Ovary (tissue), 3 donors: ENCODE measurements around the gene SMYD5.

Experiments used
- EP300 ChIP-seq: sonication (generic); formaldehyde crosslinking; IDR thresholded peaks from one replicate; pipeline ENCODE4 v1.6.1; 2017; ENCODE audit warnings: antibody characterized with exemption
- POLR2A ChIP-seq: fragments of 450-650 bp; IDR thresholded peaks from one replicate; pipeline ENCODE4 v1.6.1; 2017; ENCODE audit warnings: antibody characterized with exemption, mild to moderate bottlenecking, moderate library complexity
- TF ChIP-seq, protein P1 (sequence below), 3 donors: fragments of 450-650 bp in 2 of 3; fragments of 200-600 bp in 1 of 3; IDR thresholded peaks; one replicate each; pipeline versions ENCODE4 v1.5.1 to v1.8.0; 2016 to 2022; ENCODE audit warnings: antibody characterized with exemption in 3 of 3, mild to moderate bottlenecking in 1 of 3
- donor health status: DM: no; HTN: no; CAD: no.

DNA sequence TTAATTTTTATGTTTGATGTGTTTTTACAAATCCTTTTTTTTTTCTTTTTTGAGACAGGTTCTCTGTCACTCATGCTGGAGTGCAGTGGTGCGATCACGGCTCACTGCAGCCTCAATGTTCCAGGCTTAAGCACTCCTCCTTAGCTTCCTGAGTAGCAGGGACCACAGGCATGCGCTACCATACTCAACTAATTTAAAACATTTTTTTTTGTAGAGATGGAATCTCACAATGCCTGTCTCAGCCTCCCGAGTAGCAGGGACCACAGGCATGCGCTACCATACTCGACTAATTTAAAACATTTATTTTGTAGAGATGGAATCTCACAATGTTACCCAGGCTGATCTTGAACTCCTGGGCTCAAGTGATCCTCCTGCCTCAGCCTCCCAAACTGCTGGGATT, 8.4 kb upstream of the SMYD5 start:
- TF ChIP-seq, protein P1, sequence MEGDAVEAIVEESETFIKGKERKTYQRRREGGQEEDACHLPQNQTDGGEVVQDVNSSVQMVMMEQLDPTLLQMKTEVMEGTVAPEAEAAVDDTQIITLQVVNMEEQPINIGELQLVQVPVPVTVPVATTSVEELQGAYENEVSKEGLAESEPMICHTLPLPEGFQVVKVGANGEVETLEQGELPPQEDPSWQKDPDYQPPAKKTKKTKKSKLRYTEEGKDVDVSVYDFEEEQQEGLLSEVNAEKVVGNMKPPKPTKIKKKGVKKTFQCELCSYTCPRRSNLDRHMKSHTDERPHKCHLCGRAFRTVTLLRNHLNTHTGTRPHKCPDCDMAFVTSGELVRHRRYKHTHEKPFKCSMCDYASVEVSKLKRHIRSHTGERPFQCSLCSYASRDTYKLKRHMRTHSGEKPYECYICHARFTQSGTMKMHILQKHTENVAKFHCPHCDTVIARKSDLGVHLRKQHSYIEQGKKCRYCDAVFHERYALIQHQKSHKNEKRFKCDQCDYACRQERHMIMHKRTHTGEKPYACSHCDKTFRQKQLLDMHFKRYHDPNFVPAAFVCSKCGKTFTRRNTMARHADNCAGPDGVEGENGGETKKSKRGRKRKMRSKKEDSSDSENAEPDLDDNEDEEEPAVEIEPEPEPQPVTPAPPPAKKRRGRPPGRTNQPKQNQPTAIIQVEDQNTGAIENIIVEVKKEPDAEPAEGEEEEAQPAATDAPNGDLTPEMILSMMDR (IDR thresholded peaks at IDR 0.05) = no peak
- TF ChIP-seq POLR2A (no peak), EP300 (no peak)
